D721Med (cell line): Measurements from ENCODE around the gene ADPRH.
"Not testable (repeated sequence)": the region's sequence is repeated elsewhere in the genome, so short reads cannot be mapped to it uniquely, and the experiment has no call there.

Experiments
- DNase-seq: peaks from one replicate; pipeline ENCODE4 v3.0.0; 2011; ENCODE audit warnings: low spot score; ENCODE audit not compliant: insufficient read length
- FAIRE-seq: peaks from 2 replicates; lab custom pipeline; 2011; peaks lifted over from hg19 to GRCh38; lab: Jason Lieb, UNC
- TF ChIP-seq, protein P1 (sequence below): IDR thresholded peaks from 2 replicates; pipeline ENCODE4 v1.5.1; 2012; ENCODE audit warnings: mild to moderate bottlenecking, control low read depth; ENCODE audit not compliant: insufficient read depth; ENCODE audit errors: missing control alignments

ADPRH gene

DNA sequence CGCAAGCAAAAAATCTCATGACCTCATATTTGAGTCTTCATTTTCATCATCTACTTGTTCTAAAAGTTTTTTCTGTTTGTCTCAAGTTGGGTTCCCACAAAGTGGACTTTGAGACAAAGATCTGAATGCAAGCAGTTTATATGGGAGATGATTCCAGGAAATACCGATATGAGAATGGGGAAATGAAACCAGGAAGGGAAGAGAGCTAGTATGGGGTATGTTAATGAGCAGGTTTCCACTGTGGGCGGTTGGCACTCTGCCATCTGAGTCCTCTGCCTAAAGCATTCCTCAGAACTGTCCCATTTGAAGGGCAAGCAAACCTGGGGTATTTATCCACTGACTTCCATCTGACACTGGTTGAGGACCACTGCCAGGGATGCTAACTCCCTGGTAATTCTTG is 8.8 kb downstream of the ADPRH start:
- TF ChIP-seq, protein P1, sequence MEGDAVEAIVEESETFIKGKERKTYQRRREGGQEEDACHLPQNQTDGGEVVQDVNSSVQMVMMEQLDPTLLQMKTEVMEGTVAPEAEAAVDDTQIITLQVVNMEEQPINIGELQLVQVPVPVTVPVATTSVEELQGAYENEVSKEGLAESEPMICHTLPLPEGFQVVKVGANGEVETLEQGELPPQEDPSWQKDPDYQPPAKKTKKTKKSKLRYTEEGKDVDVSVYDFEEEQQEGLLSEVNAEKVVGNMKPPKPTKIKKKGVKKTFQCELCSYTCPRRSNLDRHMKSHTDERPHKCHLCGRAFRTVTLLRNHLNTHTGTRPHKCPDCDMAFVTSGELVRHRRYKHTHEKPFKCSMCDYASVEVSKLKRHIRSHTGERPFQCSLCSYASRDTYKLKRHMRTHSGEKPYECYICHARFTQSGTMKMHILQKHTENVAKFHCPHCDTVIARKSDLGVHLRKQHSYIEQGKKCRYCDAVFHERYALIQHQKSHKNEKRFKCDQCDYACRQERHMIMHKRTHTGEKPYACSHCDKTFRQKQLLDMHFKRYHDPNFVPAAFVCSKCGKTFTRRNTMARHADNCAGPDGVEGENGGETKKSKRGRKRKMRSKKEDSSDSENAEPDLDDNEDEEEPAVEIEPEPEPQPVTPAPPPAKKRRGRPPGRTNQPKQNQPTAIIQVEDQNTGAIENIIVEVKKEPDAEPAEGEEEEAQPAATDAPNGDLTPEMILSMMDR, result no peak
- DNase-seq (no peak), FAIRE-seq (no peak)

DNA sequence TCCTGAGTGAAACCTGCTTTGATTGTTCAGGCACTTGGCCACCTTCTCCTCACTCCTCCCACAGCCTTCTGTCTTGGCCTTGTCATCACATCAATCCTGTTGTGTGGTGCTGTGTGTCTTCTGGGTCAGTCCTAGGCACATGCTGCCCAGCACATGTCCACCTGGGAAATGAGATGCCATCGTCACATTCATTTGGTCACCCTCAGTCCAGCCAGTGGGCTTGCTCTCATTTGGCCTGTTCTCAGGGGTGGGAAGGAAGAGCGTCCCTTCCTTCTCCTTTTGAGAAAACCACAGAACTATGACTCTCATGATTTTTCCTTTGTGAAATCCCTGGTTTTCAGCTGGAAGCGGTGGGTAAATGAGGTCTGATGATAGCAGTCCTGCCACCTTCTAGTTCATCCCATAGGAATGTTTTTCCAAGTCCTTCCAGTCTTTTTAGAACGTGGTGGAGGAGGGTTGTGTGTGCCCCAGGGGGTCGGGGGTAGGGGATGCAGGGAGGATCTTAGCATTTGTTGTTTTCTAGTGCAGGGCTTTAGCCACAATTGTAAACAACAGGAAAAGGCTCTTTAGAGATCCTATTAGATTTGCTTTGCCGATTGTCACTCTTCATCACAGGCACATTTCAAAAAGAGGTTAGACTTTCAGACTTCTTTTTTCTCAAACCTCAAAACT is 9.9 kb downstream of the ADPRH start:
- no peak for DNase-seq
- no peak for FAIRE-seq
- TF ChIP-seq, protein P1, result no peak

DNA sequence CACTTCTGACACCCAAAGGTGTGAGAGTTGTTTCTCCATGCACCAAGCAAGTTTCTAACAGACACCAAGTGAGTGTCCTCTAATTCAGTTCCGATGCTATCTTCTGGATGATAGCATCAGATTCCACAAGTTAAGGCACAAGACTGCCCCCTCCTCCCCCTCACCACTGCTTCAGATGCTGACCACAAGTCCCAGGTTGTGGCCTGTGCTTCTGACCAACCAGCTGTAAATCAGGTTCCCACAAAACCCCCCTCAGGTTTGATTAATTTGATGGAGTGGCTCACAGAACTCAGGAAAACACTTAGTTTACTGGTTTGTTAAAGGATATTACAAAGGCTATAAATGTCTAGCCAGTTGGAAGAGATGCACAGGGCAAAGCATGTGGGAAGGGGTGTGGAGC is 11.4 kb downstream of the ADPRH start:
- FAIRE-seq, result no peak
- TF ChIP-seq, protein P1, result no peak

DNA sequence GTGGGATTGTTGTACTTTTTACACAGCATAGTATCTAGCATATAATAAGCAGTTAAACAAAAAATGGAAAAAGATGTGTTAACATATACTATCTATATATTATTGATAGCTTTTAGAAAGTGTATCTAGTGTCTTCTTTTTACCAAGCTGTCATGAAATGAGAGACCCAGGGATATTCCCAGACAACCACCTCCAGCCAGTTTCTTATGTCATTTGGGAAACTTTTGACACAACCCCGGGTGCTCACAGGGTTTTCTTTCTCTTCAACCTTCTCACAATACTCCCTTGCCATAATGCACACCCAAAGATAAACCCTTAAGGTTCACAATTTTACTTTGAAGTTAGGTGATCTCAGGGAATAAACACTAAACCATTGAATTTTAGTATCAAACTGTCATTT is 13.6 kb downstream of the ADPRH start:
- no peak for DNase-seq
- TF ChIP-seq, protein P1, result no peak
- FAIRE-seq, result no peak

More for the DNA sequence above, 11.4 kb downstream of the ADPRH start:
- DNase-seq, result no peak

DNA sequence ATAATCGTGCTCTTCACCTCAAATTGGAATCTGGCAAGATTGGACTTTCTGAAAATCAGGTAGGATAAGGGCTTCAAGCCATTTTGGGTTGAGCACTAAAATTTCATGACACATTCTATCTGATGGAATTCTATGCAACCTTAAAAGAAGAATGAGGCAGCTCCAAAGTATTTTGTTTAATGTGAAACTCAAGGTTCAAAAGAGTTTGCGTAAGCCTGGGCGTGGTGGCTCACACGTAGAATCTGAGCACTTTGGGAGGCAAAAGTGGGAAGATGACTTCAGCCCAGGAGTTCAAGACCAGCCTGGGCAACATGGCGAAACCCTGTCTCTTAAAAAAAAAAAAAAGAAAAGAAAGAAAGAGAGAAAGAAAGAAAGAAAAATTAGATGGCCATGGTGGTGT is 14.8 kb downstream of the ADPRH start:
- no peak for FAIRE-seq

DNA sequence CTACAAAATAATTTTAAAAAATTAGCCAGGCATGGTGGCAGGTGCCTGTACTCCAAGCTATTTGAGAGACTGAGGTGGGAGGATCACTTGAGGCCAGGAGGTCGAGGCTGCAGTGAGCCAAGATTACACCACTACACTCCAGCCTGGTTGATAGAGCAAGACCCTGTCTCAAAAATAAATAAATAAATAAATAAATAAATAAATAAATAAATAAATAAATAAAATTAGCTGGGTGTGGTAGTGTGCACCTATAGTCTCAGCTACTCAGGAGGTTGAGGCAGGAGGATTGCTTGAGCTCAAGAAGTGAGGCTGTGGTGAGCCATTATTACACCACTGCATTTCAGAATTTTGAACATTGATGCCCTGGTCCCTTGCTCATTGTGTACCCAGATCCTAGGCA is 15.6 kb downstream of the ADPRH start:
- FAIRE-seq, DNase-seq: not testable (repeated sequence)

More for the DNA sequence above, 14.8 kb downstream of the ADPRH start:
- no peak for DNase-seq
- TF ChIP-seq, protein P1, result no peak

DNA sequence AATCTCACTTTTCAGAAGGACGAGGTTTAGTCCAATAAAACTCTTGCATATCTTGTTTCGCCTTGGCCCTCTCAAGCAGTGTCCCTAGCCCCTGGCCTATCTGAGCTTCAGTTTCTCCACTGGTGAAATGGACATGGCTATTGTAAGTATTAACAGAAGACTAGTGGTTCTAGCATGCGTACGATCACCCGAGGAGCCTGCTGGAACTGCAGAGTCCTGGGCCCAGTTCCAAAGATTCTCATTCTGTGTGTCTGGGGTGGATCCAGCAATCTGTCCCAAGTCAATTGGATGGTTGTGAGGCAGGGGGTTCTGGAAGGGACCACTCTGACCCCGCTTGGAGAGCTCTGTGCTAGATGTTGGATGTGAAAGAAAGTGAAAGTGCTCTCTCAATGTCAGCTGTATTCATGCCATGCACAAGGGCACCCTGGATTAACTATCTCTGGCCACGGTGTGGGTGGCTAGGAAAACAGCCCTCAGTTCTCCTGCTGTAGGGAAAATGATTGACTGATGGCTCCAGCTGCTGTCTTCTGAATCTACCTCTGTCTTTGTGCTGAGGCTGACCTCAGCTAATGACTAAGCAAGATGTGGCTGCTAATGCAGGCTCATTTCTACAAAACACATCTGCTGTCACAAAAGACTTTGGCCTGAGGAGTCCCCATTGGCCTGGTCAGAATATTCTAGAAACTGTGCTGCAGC is 16.5 kb downstream of the ADPRH start:
- no peak for DNase-seq
- TF ChIP-seq, protein P1, result no peak
- no peak for FAIRE-seq
